Middle frontal gyrus (tissue), 1 donor: ENCODE data around the gene ZNF236.
"Not testable (repeated sequence)": the region's sequence is repeated elsewhere in the genome, so short reads cannot be mapped to it uniquely, and the experiment has no call there.

ENCODE experiments used
- DNase-seq: peaks from one replicate; pipeline ENCODE4 v3.0.0-alpha.2; 2015; ENCODE audit warnings: low spot score; ENCODE audit errors: extremely low spot score

Gene ZNF236

GRCh38 chr18:77002496-77002895 lies 180.1 kb downstream of the ZNF236 start:
- no peak for DNase-seq

GRCh38 chr18:77003316-77003715 lies 181.0 kb downstream of the ZNF236 start:
- no peak for DNase-seq

- no peak for DNase-seq
Measured at GRCh38 chr18:77004555-77005380, 182.4 kb downstream of the ZNF236 start.

DNA sequence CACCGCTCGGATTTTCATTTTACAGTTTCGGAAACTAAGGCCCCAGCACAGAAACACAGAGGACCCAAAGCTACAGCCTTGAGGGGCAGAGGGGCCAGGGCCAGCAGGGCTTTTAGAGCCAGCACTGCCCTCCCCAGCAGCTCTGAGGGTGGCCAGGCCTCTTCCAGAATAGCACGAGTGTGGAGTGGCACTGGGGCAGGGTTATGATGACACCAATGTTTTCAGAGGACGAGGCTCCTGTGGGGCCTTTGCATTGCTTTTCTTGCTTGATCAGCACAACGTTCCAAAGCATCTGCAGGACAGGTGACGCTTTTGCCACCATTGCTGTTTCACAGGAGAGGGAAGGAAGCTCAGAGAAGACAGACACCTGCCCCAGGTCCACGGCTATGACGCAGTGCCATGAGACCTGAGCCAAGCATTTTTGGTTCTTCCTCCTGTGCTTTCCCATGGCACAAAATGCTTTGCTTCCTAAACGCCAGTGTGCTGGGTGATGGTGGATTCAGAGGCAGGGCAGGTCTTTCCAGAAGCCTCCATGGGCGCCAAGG lies 183.4 kb downstream of the ZNF236 start:
- DNase-seq: no peak

GRCh38 chr18:77006305-77007175 lies 184.2 kb downstream of the ZNF236 start:
- DNase-seq: no peak

GRCh38 chr18:77007251-77007650 lies 184.9 kb downstream of the ZNF236 start:
- no peak for DNase-seq

DNA sequence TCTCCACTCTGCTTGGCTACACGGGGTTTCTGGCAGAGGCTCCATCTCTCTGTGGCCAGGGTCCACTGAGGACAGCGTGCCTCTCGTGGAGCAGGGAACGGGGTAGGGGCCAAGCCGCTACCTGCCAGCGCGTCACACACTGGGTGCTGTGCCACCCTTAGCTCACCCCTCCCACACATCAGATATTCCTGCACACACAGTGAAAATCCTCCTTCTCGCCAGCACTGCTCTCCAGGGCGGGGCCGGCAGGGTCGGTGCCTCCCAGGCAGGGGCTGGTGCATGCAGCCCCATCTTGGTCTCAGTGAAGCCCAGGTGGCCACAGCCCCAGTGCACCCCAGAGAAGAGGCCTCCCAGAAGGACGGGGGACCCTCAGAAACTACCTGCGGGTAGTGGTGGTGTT lies 185.6 kb downstream of the ZNF236 start:
- DNase-seq: no peak

- no peak for DNase-seq
Measured at GRCh38 chr18:77008576-77009315, 186.4 kb downstream of the ZNF236 start.

DNA sequence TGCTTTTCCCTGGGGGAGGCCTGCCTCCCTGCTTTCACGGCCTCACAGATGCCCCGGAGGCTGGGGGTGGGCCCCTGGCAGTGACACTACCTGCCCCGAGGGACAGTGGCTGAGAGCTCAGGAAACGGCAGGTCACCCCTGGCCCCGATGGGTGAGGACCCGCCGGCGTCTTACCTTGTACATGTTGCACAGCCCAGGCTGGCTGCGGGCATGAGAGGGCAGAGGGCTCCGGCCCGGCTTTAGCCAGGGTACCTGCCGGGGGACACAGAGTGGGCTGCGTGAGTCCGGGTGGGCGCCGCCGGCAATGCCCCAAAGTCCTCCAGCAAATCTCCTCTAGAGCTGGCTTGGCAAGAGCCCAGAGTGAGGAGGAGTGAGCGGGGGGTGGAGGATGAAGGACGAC lies 187.3 kb downstream of the ZNF236 start:
- no peak for DNase-seq

- no peak for DNase-seq
Measured at GRCh38 chr18:77012120-77012519, 189.8 kb downstream of the ZNF236 start.

- no peak for DNase-seq
Measured at GRCh38 chr18:77012806-77013541, 190.6 kb downstream of the ZNF236 start.

DNA sequence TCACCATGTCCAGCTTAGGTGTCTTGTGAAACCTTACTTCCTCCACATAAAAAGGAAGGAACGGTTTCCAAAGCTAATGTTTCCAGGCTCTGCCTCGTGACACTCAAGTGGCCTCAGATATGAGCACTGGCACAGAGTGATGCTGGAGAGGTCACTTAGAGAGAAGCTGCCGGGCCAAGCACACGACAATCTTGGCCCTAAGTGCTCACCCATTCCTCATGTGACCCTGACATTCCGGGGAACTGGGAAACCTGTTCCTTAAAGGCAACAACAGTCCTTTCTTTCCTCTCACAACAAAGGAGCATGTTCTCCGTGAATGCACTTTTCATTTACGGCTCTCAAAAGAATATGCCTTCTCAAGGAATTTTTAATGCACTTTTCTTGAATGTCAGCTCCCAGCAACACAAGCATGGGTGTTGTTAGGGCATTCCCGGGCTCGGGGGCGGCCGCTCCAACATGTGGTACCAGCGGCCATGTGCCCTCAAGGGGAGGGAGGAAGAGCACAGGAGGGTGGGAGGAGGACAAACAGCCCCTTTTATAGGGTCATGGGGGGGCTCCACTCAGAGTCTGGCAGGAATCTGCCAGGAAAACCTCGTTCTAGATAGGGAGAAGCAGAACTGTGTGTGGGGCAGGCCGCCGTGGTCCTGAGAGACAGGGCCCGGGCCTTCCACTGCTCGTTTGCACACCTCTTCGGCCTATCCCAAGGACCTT lies 191.6 kb downstream of the ZNF236 start:
- DNase-seq: no peak

DNA sequence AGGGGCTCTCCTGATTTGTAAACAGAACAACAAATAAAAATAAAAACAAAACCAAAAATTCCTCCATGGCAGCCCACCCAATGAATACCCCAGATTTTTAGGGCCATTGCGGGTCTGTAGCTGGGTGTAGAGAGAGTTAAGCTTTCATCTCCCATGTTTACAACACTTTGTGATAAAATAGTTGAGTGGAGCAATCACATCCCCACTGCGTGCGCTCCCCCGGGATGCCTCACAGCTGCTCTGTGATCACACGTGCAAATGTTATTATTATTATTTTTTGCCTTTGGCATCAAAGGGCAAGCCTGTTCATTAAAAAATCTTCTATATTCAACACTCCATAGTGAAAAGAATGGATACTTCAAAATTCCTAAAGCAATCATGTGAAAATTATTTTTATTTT lies 192.2 kb downstream of the ZNF236 start:
- DNase-seq: no peak

GRCh38 chr18:77015169-77015568 lies 192.8 kb downstream of the ZNF236 start:
- no peak for DNase-seq

GRCh38 chr18:77015771-77016710 lies 193.7 kb downstream of the ZNF236 start:
- no peak for DNase-seq

GRCh38 chr18:77016936-77017335 lies 194.6 kb downstream of the ZNF236 start:
- DNase-seq: peak; percentile 85

- no peak for DNase-seq
Measured at GRCh38 chr18:77017355-77017754, 195.0 kb downstream of the ZNF236 start.

GRCh38 chr18:77018650-77019049 lies 196.3 kb downstream of the ZNF236 start:
- DNase-seq: not testable (repeated sequence)

DNA sequence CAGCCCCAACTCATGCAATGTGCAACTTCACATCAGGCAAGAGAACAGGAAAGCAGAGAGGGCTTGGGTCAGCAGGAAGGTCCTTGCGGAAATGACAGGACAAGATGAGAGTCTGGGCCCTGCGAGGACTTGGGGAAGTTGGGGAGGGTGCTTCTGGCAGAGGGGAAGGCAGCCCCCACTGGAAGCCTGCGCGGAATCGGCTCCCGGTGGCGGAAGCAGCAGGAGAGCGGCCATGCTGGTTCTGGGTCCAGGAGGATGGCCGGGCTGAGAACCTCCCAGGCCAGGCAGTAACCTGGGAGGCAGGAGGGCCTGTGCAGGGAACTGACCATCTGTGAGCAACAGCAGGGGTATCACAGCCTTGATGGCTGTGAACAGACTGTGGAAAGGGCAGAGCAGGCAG lies 197.3 kb downstream of the ZNF236 start:
- no peak for DNase-seq
